Esophagus squamous epithelium (tissue), 5 donors: Measurements from ENCODE around the gene UBLCP1. TPM values are rescaled to one million over a fixed set of nuclear protein-coding genes. Genes with fewer than 3 reads are reported as not detected.
"Not testable (repeated sequence)": the region's sequence is repeated elsewhere in the genome, so short reads cannot be mapped to it uniquely, and the experiment has no call there.

Experiments used
- DNase-seq: peaks from one replicate; lab custom pipeline; 2025; lab: John Stamatoyannopoulos, UW
- H3K27ac ChIP-seq, 4 donors: fragments of 200-600 bp; sonication (generic); one replicate each; pipeline ENCODE4 v1.5.1; 2016 to 2019; ENCODE audit warnings: mild to moderate bottlenecking in 1 of 4
- H3K27me3 ChIP-seq, 4 donors: fragments of 200-600 bp; sonication (generic); 1 replicate in 3 of 4; 2 replicates in 1 of 4; pipeline versions ENCODE4 v1.5.1 to v1.6.0; 2017 to 2021; ENCODE audit warnings: antibody characterized with exemption in 1 of 4
- H3K36me3 ChIP-seq, 3 donors: fragments of 200-600 bp; sonication (generic); one replicate each; pipeline ENCODE4 v1.5.1; 2016 to 2019
- H3K4me1 ChIP-seq, 3 donors: fragments of 200-600 bp; sonication (generic); one replicate each; pipeline ENCODE4 v1.5.1; 2017 to 2019
- H3K4me3 ChIP-seq, 4 donors: fragments of 200-600 bp; sonication (generic); 1 replicate in 3 of 4; 2 replicates in 1 of 4; pipeline ENCODE4 v1.5.1; 2016 to 2019; ENCODE audit warnings: mild to moderate bottlenecking in 2 of 4, moderate library complexity in 1 of 4
- H3K9me3 ChIP-seq, 3 donors: fragments of 200-600 bp; sonication (generic); one replicate each; pipeline ENCODE4 v1.5.1; 2016 to 2019
- CTCF ChIP-seq, 6 experiments: fragments of 450-650 bp in 4 of 6; fragments of 200-600 bp in 2 of 6; sonication (generic) in 2 of 6; IDR thresholded peaks; one replicate each; pipeline ENCODE4 v1.5.1; 2016 to 2019; ENCODE audit warnings: antibody characterized with exemption in 6 of 6, mild to moderate bottlenecking in 4 of 6, moderate library complexity in 4 of 6
- POLR2A ChIP-seq, 4 donors: fragments of 450-650 bp; IDR thresholded peaks; one replicate each; pipeline ENCODE4 v1.6.1; 2017; ENCODE audit warnings: antibody characterized with exemption in 4 of 4, mild to moderate bottlenecking in 4 of 4, moderate library complexity in 3 of 4
- whole genome bisulfite sequencing, 2 donors: methylation state at CpG; one replicate each; pipeline ENCODE4 v1.1.5; 2018; 5-methylcytosine and 5-hydroxymethylcytosine counted together
- intact Hi-C: fragments of 100-400 bp; cut with DNase I; formaldehyde crosslinking; loops from one replicate; pipeline ENCODE4 v1.15.0; 2022
- total RNA-seq, 4 donors: library from RNA; depleted of rRNA; stranded (reverse); fragments of >200 nt; gene quantifications; one replicate each; pipeline ENCODE4 v1.1.0, GENCODE V29; 2016
- donor health status: DM: yes; HTN: yes; CAD: no.

UBLCP1 gene
- total RNA-seq, 4 donors from 2014 or later = 19.0 to 34.9 (median 24.6) TPM

DNA sequence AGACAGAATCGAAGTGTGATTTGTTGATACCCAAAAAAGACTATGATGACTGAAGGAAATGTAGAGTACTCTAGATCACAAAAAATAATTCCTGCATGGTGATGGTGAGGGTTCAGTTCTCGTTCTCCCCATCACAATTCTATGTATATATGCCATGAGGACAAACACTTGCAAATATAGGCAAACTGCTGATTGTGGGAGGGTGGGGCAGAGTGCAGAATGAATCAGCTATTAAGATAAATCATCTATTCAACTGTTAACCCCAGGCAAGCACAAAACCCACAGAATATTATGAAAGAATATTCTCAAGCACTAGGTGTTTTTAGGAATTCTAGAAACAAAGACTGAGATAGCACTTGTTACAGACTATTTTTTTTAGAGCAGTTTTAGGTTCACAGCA is 13.9 kb upstream of the UBLCP1 start:
- H3K4me3 ChIP-seq = no peak overlapping the region
- WGBS, 2 donors = 58 to 82% methylated on average over 2 of the region's 2 CpGs

GRCh38 chr5:159252195-159252594 is 10.9 kb upstream of the UBLCP1 start:
- TF ChIP-seq CTCF (IDR thresholded peaks at IDR 0.05) = no peak
- TF ChIP-seq POLR2A (IDR thresholded peaks at IDR 0.05) = no peak
- peaks cover 0 to 4% (median 0%) of the 10 kb centered on the region in 3 donors for H3K4me1 ChIP-seq
- DNase-seq = no peak
- no peak overlapping the region for H3K4me3 ChIP-seq
- peaks cover 0 to 40% (median 0%) of the 10 kb centered on the region in 4 donors for H3K27me3 ChIP-seq
- intact Hi-C loops = no loop called here
- H3K27ac ChIP-seq = no peak overlapping the region
- 69 to 100% methylated on average over 1 of the region's 1 CpG for WGBS, 2 donors
- no peaks in the 10 kb centered on the region for H3K36me3 ChIP-seq
- H3K9me3 ChIP-seq = no peaks in the 10 kb centered on the region

More for the DNA sequence above, 13.9 kb upstream of the UBLCP1 start:
- H3K27ac ChIP-seq = no peak overlapping the region
- no peak for DNase-seq
- H3K9me3 ChIP-seq = no peaks in the 10 kb centered on the region
- H3K27me3 ChIP-seq = peaks cover 0 to 28% (median 0%) of the 10 kb centered on the region in 4 donors
- TF ChIP-seq POLR2A (IDR thresholded peaks at IDR 0.05) (no peak), CTCF (IDR thresholded peaks at IDR 0.05) (no peak)
- intact Hi-C loops = no loop called here
- peaks cover 0 to 4% (median 0%) of the 10 kb centered on the region in 3 donors for H3K4me1 ChIP-seq
- H3K36me3 ChIP-seq = no peaks in the 10 kb centered on the region

DNA sequence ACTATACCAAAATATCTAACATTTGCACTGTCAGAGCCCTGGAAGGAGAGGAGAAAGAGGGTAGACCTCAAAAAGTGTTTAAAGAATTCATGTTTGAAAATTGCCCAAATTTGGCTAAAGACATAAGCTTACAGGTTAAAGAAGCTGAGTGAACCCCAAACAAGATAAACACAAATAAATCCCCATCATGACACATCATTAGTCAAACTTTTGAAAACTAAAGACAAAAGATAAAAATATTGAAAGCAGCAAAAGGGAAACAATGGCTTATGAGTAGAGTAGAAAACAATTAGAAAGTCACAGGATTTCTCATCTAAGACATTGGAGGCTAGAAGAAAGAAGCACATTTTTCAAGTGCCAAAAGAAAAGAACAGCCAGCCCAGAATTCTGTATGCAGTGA is 6.1 kb upstream of the UBLCP1 start:
- Histone ChIP-seq H3K4me3 (no peak overlapping the region), H3K27ac (no peak overlapping the region), H3K27me3 (peaks cover 0 to 41% (median 0%) of the 10 kb centered on the region in 4 donors), H3K36me3 (no peaks in the 10 kb centered on the region), H3K9me3 (no peaks in the 10 kb centered on the region), H3K4me1 (peaks cover 0 to under 1% (median 0%) of the 10 kb centered on the region in 3 donors)
- intact Hi-C loops = no loop called here
- TF ChIP-seq CTCF (IDR thresholded peaks at IDR 0.05) (no peak), POLR2A (IDR thresholded peaks at IDR 0.05) (no peak)
- no peak for DNase-seq

DNA sequence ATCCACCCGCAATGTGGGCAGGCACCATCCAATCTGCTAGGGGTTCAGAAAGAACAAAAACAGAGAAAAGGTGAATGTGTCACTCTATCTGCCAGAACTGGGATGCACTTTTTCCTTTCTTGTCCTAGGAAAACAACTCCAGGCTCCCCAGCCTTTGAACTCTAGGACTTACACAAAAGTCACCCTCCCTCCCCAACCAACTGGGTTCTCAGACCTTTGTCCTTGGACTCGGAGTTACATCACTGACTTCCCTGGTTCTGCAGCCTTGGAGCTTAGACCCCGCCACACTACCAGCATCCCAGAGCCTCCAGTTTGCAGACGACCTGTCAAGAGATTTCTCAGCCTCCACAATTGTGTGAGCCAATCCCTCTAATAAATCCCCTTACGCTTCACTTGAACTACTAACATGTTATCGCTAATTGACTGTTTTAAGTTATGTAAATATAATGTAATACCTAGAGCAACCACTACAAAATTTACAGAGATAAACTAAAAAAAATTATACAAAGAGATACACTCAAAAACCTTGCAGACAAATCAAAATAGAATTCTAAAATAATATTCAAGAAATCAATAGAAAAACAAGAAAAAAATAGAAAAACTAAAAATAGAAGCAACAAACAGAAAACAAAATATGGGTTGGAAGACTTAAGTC is 5.3 kb upstream of the UBLCP1 start:
- no peaks in the 10 kb centered on the region for H3K36me3 ChIP-seq
- H3K4me1 ChIP-seq = peaks cover 4 to 8% (median 5%) of the 10 kb centered on the region in 3 donors
- no peak for DNase-seq
- peaks cover 0 to 41% (median 0%) of the 10 kb centered on the region in 4 donors for H3K27me3 ChIP-seq
- no peak overlapping the region for H3K27ac ChIP-seq
- H3K9me3 ChIP-seq = no peaks in the 10 kb centered on the region
- 77 to 82% methylated on average over 6 of the region's 6 CpGs for WGBS, 2 donors
- H3K4me3 ChIP-seq = no peak overlapping the region
- intact Hi-C loops = no loop called here
- TF ChIP-seq POLR2A (IDR thresholded peaks at IDR 0.05) = no peak
- TF ChIP-seq CTCF (IDR thresholded peaks at IDR 0.05) = peak in 3 of 6 experiments; percentile 7 to 16 (median 15)

- intact Hi-C loops = no loop called here
- peaks cover 0 to 41% (median 0%) of the 10 kb centered on the region in 4 donors for H3K27me3 ChIP-seq
- TF ChIP-seq POLR2A (IDR thresholded peaks at IDR 0.05) = no peak
- TF ChIP-seq CTCF (IDR thresholded peaks at IDR 0.05) = no peak
- H3K4me3 ChIP-seq = no peak overlapping the region
- no peak overlapping the region for H3K27ac ChIP-seq
- H3K36me3 ChIP-seq = no peaks in the 10 kb centered on the region
- DNase-seq = no peak
- 89 to 96% methylated on average over 2 of the region's 2 CpGs for WGBS, 2 donors
- H3K4me1 ChIP-seq = peaks cover 4 to 8% (median 5%) of the 10 kb centered on the region in 3 donors
- no peaks in the 10 kb centered on the region for H3K9me3 ChIP-seq
Observed at GRCh38 chr5:159258361-159258760, 4.7 kb upstream of the UBLCP1 start.

- WGBS, 2 donors = 58 to 59% methylated on average over 4 of the region's 4 CpGs
- intact Hi-C loops = loop anchor here (5.0 to 10.0 kb wide), 2 partner anchors 53 to 105 kb away; partner anchors contain the start of gene RNF145
- H3K4me1 ChIP-seq = peaks cover 9 to 22% (median 12%) of the 10 kb centered on the region in 3 donors
Observed at GRCh38 chr5:159260212-159260611, 2.9 kb upstream of the UBLCP1 start.

More at GRCh38 chr5:159260212-159260611, 2.9 kb upstream of the UBLCP1 start:
- not testable (repeated sequence) for H3K36me3 ChIP-seq, H3K9me3 ChIP-seq, H3K27ac ChIP-seq, H3K4me3 ChIP-seq, DNase-seq
- peaks cover 0 to 26% (median 0%) of the 10 kb centered on the region in 4 donors for H3K27me3 ChIP-seq
